ENCODE results near the gene FMNL3.

GRCh38 chr12:49680075-49680474 lies 27.1 kb downstream of the FMNL3 start:
- TF ChIP-seq POLR2A (IDR thresholded peaks at IDR 0.05) (no peak), CTCF (IDR thresholded peaks at IDR 0.05) (no peak)

All from right lobe of liver (tissue), 4 donors.